HG03064 (cell line): ENCODE measurements around the gene BMAL1.

ENCODE experiments used
- ATAC-seq: cut with Tn5 transposase; IDR thresholded peaks from one replicate; pipeline ENCODE4 v1.9.1; 2021; ENCODE audit warnings: low read depth; ENCODE audit not compliant: unreplicated experiment

The BMAL1 gene

DNA sequence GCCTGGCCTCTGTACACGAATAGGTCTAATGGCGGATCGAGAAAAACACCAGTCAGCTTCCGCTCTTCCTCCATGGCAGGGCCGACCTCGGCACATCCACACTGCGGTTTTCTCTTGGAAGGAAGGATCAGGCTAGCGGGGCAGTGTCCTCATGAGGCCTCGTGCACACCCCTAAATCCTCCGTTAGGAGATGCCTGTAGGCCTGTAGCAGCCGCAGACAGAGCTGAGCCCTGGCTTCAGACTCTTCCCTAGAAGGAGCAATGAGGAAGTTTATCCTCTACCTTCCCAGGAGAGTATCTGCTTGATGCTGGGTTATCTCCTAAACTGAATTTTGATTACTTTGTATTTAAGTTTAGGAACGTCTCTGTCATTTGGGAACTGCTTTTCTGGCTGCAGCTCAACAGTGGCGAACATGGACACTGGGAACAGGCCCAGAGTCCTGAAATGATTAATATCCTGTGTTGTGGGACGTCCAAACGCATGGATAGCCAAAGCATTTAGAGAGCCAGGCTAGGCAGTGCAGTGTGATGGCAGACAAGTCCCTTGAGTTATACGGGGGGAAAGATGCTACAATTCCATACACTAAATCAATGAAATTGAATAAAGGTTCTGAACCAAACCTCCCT lies 16.5 kb upstream of the BMAL1 start:
- ATAC-seq: no peak

- no peak for ATAC-seq
Observed at GRCh38 chr11:13261591-13262061, 16.0 kb upstream of the BMAL1 start.

GRCh38 chr11:13262096-13262495 lies 15.5 kb upstream of the BMAL1 start:
- ATAC-seq: no peak

DNA sequence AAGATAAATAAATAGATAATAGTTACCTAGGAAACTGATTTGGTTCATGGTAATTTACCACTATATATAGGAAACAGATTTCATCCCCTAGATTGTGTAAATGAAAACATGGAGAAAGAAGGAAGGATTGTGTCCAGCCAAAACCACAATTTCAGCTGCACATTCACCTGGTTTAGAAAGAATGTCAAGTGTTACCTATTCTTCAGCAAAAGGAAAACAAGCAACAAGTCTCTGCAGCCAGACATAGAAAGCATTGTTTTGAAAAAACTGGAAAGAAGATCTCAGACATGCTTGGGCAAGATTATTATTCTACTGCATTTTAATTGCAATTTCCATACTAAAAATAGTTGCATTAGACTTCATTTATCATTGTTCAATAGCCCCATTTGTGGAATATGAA lies 8.8 kb upstream of the BMAL1 start:
- no peak for ATAC-seq

DNA sequence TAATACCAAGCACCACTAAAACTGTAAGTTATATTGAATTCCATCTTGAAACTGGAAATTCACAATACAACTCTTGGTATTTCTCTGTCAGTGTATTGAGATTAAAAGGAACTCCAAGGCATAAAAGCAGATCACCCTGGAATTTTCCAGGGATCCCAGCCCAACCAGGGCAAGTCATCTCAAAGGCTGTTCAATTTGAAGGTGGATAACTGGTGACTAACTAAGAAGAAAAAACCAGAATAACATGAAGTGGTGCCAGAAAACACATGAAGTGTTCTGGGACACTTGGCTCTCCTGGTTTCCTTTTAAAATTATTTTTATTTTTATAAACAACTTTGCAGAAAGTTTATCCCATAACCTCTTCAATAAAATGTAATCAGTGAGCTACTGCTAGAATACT lies 7.8 kb upstream of the BMAL1 start:
- no peak for ATAC-seq

DNA sequence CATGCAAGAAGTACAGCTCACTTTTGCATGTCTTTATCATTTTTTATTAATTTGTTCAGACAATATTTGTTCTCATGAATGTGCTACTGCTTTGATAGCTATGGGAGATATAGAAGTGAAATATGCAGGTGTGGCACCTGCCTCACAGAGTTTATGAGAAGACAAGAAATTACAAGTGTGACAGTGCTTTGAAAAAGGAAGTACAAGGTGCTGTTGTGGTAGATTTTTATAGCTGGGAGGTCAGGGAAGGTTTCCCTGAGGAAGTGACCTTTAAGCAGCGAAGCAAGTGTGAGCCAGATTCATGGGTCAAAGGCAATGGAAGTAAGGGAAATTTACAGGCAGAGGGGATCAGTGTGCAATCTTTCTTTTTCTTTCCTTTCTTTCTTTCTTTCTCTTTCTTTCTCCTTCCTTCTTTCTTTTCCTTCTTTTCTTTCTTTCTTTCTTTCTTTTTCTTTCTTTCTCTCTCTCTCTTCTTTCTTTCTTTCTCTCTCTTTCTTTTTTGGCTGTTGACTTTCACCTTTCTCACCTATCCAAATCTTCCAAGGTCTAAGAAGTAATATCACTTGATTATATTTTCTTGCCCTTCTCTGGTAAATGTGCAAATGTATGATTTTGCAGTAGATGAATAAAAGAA lies 6.4 kb upstream of the BMAL1 start:
- ATAC-seq: no peak

- no peak for ATAC-seq
Observed at GRCh38 chr11:13276454-13276831, 1.1 kb upstream of the BMAL1 start.

GRCh38 chr11:13276832-13277767 lies 490 bp upstream of the BMAL1 start:
- peak; percentile 91 for ATAC-seq

- ATAC-seq: no peak
Observed at GRCh38 chr11:13278609-13279486, 1.3 kb downstream of the BMAL1 start.

GRCh38 chr11:13279487-13279834 lies 1.9 kb downstream of the BMAL1 start:
- no peak for ATAC-seq

GRCh38 chr11:13280092-13280722 lies 2.6 kb downstream of the BMAL1 start:
- no peak for ATAC-seq

DNA sequence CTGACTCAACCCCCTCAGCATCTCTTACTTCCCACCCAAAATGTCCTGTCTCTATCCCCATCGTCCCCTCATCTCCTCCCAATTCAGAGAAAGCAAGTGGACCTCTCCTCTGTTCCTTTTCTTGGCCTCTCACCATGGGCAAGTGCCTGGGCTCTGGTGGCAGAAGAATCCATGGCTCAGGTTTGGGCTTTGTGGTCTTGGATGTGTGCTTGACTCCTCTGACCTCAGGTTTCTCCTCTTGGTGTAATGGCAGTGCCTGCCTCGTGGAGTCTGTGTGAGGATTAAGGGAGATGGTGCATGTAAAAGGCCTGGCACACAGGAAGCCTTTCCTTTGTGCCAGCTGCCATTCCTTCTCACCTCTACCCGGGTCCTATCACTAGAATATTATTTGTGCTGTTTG lies 3.2 kb downstream of the BMAL1 start:
- no peak for ATAC-seq

GRCh38 chr11:13283636-13284035 lies 6.0 kb downstream of the BMAL1 start:
- no peak for ATAC-seq

GRCh38 chr11:13284776-13285588 lies 7.4 kb downstream of the BMAL1 start:
- no peak for ATAC-seq

DNA sequence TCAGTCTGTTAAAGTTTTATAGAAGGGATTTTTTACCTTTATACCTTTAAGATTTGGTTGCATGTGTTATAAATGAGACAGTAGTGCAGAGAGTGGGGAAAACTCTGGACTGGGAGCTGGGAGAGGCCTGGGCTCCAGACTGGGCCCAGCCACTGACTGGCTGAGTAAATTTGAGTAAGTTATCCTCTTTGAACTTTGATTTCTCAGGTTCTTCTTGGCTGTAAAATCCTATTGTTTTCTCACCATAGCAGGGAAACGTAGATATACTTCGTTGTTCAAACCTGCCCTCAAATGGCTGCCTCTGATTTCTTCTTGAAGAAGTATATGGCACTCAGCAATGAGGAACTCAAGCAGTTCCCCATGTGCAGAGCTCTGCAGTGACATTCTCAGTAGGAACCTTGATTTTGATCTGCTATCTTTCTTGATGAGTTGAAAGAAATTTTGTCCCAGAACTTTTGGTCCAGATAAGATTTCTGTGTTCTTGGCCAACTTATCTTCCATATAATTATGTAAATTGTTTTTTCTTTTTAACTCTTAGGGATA lies 8.8 kb downstream of the BMAL1 start:
- ATAC-seq: no peak

- ATAC-seq: no peak
Observed at GRCh38 chr11:13287036-13287435, 9.4 kb downstream of the BMAL1 start.

- no peak for ATAC-seq
Observed at GRCh38 chr11:13287681-13288080, 10.1 kb downstream of the BMAL1 start.

DNA sequence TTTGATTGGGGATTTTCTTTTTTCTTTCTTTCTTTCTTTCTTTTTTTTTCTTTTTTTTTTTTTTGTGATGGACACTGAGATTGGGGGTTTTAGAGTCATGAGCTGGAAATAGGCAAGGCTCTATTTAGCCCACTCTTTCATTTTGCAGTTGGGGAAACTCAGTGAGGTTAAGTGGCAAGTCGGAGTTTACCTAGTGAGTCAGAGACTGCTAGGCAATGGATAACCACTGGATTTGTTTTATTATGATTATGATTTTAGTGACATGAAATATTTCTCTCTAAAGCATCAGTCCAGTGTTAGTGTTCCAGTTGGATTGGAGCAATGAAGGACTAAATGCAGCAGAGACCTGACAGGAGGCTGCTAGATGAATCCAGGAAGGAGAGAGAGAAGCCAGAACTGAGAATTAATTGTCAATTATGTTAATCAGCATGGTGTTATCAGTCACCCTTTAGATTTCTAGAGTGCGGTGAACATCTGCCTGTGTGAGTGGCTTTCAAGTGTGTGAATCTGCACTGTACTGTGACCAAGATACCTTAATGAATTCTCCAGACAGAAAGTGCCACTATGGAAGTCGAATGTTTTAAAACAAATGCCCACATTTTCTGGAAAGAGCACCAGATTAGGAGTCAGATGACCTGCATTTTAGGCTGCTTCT lies 10.9 kb downstream of the BMAL1 start:
- ATAC-seq: no peak

DNA sequence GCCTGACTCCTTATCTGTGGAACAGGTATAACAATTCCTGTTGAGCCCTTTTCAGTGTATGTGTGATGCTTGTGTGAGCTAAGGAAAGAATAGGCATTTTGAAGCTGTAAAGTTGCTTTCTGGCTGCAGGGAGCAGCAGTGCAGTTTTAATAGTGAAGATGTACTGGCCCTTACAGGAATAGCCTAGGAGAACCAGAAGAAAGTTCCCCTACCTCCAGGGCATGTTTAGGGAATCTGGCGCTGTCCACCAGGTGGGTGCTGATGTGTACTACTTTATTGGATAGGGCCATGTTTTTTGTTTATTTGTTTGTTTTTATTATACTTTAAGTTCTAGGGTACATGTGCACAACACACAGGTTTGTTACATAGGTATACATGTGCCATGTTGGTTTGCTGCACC lies 11.5 kb downstream of the BMAL1 start:
- ATAC-seq: no peak
